Panc1 (cell line): Measurements from ENCODE around the gene MPC1. TPM values are rescaled to one million over a fixed set of nuclear protein-coding genes. Genes with fewer than 3 reads are reported as not detected.

ENCODE experiments used
- ATAC-seq: fragments of 200-7000 bp; cut with Tn5 transposase; 2 replicates; pipeline ENCODE4 v1.9.1; 2020; ENCODE audit warnings: mild to moderate bottlenecking, moderate library complexity
- BruUV-seq: library from RNA; stranded (reverse); fragments of 400-500 nt; replicated peaks from 2 replicates; lab custom pipeline; 2021; lab: Mats Ljungman, UMichigan
- CTCF ChIA-PET: fragments of 300-600 bp; sonication (Branson Sonifier 250); formaldehyde crosslinking; loops from one replicate; lab custom pipeline; 2022; ENCODE audit warnings: antibody characterized with exemption; lab: Charles Lee
- POLR2A ChIA-PET: fragments of 300-600 bp; sonication (Branson Sonifier 250); formaldehyde crosslinking; loops from one replicate; lab custom pipeline; 2022; ENCODE audit warnings: antibody characterized with exemption; lab: Charles Lee
- DNase-seq: peaks from one replicate; pipeline ENCODE4 v3.0.0-alpha.2; 2010; ENCODE audit warnings: low read depth, low spot score
- H3K27ac ChIP-seq: 2 replicates; pipeline ENCODE4 v1.5.1; 2011; ENCODE audit warnings: mild to moderate bottlenecking, low read length, inconsistent platforms
- H3K27me3 ChIP-seq: fragments of 200-500 bp; sonication (Bioruptor generic); 2 replicates; pipeline ENCODE4 v1.6.0; 2014; ENCODE audit warnings: low read length, inconsistent platforms; ENCODE audit not compliant: control insufficient read depth, insufficient read depth
- H3K36me3 ChIP-seq: fragments of 200-500 bp; sonication (Bioruptor generic); 2 replicates; pipeline ENCODE4 v1.5.1; 2014; ENCODE audit warnings: inconsistent platforms, mild to moderate bottlenecking, low read length, moderate library complexity; ENCODE audit not compliant: control insufficient read depth, insufficient read depth
- H3K4me1 ChIP-seq: 2 replicates; pipeline ENCODE4 v1.5.1; 2011; ENCODE audit warnings: inconsistent platforms, mild to moderate bottlenecking, low read length, moderate library complexity; ENCODE audit not compliant: control insufficient read depth, insufficient read depth
- H3K4me3 ChIP-seq, 2 experiments: 2 replicates each; pipeline ENCODE4 v1.5.1; 2011 to 2012; ENCODE audit warnings: low read depth in 2 of 2, low read length in 2 of 2, mild to moderate bottlenecking in 2 of 2, inconsistent platforms in 1 of 2, moderate library complexity in 1 of 2
- H3K9me3 ChIP-seq: fragments of 200-500 bp; sonication (Bioruptor generic); 2 replicates; pipeline ENCODE4 v1.5.1; 2014; ENCODE audit warnings: low read depth, mild to moderate bottlenecking, inconsistent platforms, low read length, moderate library complexity; ENCODE audit not compliant: control insufficient read depth, insufficient read depth
- CTCF ChIP-seq: fragments of 450-650 bp; IDR thresholded peaks from 2 replicates; pipeline ENCODE4 v1.5.1; 2017; ENCODE audit warnings: mild to moderate bottlenecking
- POLR2AphosphoS5 ChIP-seq: IDR thresholded peaks from 2 replicates; pipeline ENCODE4 v1.6.1; 2012; ENCODE audit warnings: mild to moderate bottlenecking, low read depth, low read length, moderate library complexity
- REST ChIP-seq, 2 experiments: IDR thresholded peaks; 2 replicates each; pipeline ENCODE4 v1.6.1; 2011 to 2012; ENCODE audit warnings: low read depth in 2 of 2, control low read depth in 1 of 2, low read length in 1 of 2, mild to moderate bottlenecking in 1 of 2, moderate library complexity in 1 of 2; ENCODE audit not compliant: insufficient read depth in 1 of 2
- SIN3A ChIP-seq: IDR thresholded peaks from 2 replicates; pipeline ENCODE4 v1.6.1; 2012; ENCODE audit warnings: low read depth, mild to moderate bottlenecking, low read length, moderate library complexity, borderline replicate concordance; ENCODE audit not compliant: insufficient read depth
- TCF7L2 ChIP-seq: IDR thresholded peaks from 2 replicates; pipeline ENCODE4 v1.6.1; 2011; ENCODE audit warnings: mild to moderate bottlenecking, low read depth, low read length, inconsistent platforms
- in situ Hi-C: cut with HindIII; loops from 2 replicates; pipeline ENCODE4 v1.10.0; 2016; ENCODE audit warnings: low sequenced_read_pairs, low pct_unique_long_range_greater_than_20kb
- intact Hi-C: fragments of 100-400 bp; cut with micrococcal nuclease; formaldehyde crosslinking; loops from one replicate; pipeline ENCODE4 v1.10.0; 2022; ENCODE audit not compliant: unreplicated experiment
- total RNA-seq: library from RNA; stranded (reverse); gene quantifications from one replicate; pipeline ENCODE4 v1.2.1, GENCODE V29; 2021; ENCODE audit not compliant: unreplicated experiment

Gene MPC1
- total RNA-seq, 1 experiment from 2014 or later = 7.0 TPM

- ChIA-PET POLR2A (no interaction called here), CTCF (no interaction called here)
- intact Hi-C loops (no loop called here), in situ Hi-C loops (no loop called here)
- Histone ChIP-seq H3K4me1 (no peaks in the 10 kb centered on the region), H3K36me3 (no peaks in the 10 kb centered on the region), H3K27me3 (no peaks in the 10 kb centered on the region), H3K4me3 (no peak overlapping the region), H3K9me3 (no peaks in the 10 kb centered on the region), H3K27ac (no peak overlapping the region)
- DNase-seq (no peak), ATAC-seq (no peak)
- no peak for TF ChIP-seq TCF7L2
- TF ChIP-seq REST (IDR thresholded peaks at IDR 0.05; ENCODE audit: insufficient read depth in 1 of 2, low read depth in 2 of 2, low read length in 1 of 2) = no peak
- no peak for TF ChIP-seq CTCF
- no peak for TF ChIP-seq SIN3A
- no peak for TF ChIP-seq POLR2AphosphoS5
- BruUV-seq = no TSS peak
Observed at GRCh38 chr6:166370489-166370888, 12.3 kb downstream of the MPC1 start.

GRCh38 chr6:166369782-166370181 lies 13.0 kb downstream of the MPC1 start:
- no peak for ATAC-seq
- H3K27ac ChIP-seq = no peak overlapping the region
- in situ Hi-C loops = no loop called here
- DNase-seq = no peak
- H3K9me3 ChIP-seq = no peaks in the 10 kb centered on the region
- ChIA-PET POLR2A (no interaction called here), CTCF (no interaction called here)
- H3K4me3 ChIP-seq = no peak overlapping the region
- BruUV-seq = no TSS peak
- intact Hi-C loops = no loop called here
- H3K27me3 ChIP-seq = no peaks in the 10 kb centered on the region
- TF ChIP-seq REST (IDR thresholded peaks at IDR 0.05; ENCODE audit: insufficient read depth in 1 of 2, low read depth in 2 of 2, low read length in 1 of 2) (no peak), SIN3A (no peak), TCF7L2 (no peak), CTCF (no peak), POLR2AphosphoS5 (no peak)
- no peaks in the 10 kb centered on the region for H3K36me3 ChIP-seq
- no peaks in the 10 kb centered on the region for H3K4me1 ChIP-seq
